Measurements from ENCODE around the gene QPRT. TPM values are rescaled to one million over a fixed set of nuclear protein-coding genes. Genes with fewer than 3 reads are reported as not detected.
A peak's percentile ranks its signal among the peaks of the same experiment; 100 is the strongest.
"Not testable (repeated sequence)": the region's sequence is repeated elsewhere in the genome, so short reads cannot be mapped to it uniquely, and the experiment has no call there.

QPRT gene
- total RNA-seq, 1 donor from 2014 or later, result 20.8 TPM

- H3K27ac ChIP-seq (replicated peaks), result no peak overlapping the region
- intact Hi-C loops (cut with micrococcal nuclease), result no loop called here
- no peaks in the 10 kb centered on the region for H3K9me3 ChIP-seq (replicated peaks)
- H3K27me3 ChIP-seq (ENCODE audit: low read depth), result peaks cover 26% of the 10 kb centered on the region
- TF ChIP-seq CTCF (IDR thresholded peaks at IDR 0.05; ENCODE audit: borderline replicate concordance), result no peak
- H3K36me3 ChIP-seq, result no peaks in the 10 kb centered on the region
- H3K4me3 ChIP-seq, result no peak overlapping the region
- DNase-seq, result no peak
- H3K4me1 ChIP-seq, result peaks cover 12% of the 10 kb centered on the region
Observed at GRCh38 chr16:29665294-29666077, 13.5 kb upstream of the QPRT start.

GRCh38 chr16:29667322-29667610 lies 11.7 kb upstream of the QPRT start:
- H3K4me3 ChIP-seq; DNase-seq; intact Hi-C loops (cut with micrococcal nuclease); H3K36me3 ChIP-seq; H3K9me3 ChIP-seq (replicated peaks); H3K27ac ChIP-seq (replicated peaks): not testable (repeated sequence)
- H3K27me3 ChIP-seq (ENCODE audit: low read depth), result peaks cover 26% of the 10 kb centered on the region
- H3K4me1 ChIP-seq, result peaks cover 12% of the 10 kb centered on the region

- Histone ChIP-seq H3K9me3 (replicated peaks) (no peaks in the 10 kb centered on the region), H3K36me3 (no peaks in the 10 kb centered on the region), H3K27me3 (ENCODE audit: low read depth) (peaks cover 26% of the 10 kb centered on the region), H3K4me1 (peaks cover 12% of the 10 kb centered on the region), H3K4me3 (no peak overlapping the region), H3K27ac (replicated peaks) (no peak overlapping the region)
- DNase-seq, result no peak
- no peak for TF ChIP-seq CTCF (IDR thresholded peaks at IDR 0.05; ENCODE audit: borderline replicate concordance)
- intact Hi-C loops (cut with micrococcal nuclease), result no loop called here
Observed at GRCh38 chr16:29667755-29668154, 11.2 kb upstream of the QPRT start.

GRCh38 chr16:29668267-29668666 lies 10.7 kb upstream of the QPRT start:
- Histone ChIP-seq H3K4me1 (peaks cover 12% of the 10 kb centered on the region), H3K4me3 (no peak overlapping the region), H3K27ac (replicated peaks) (no peak overlapping the region), H3K9me3 (replicated peaks) (no peaks in the 10 kb centered on the region), H3K27me3 (ENCODE audit: low read depth) (peaks cover 22% of the 10 kb centered on the region), H3K36me3 (no peaks in the 10 kb centered on the region)
- intact Hi-C loops (cut with micrococcal nuclease), result no loop called here
- TF ChIP-seq CTCF (IDR thresholded peaks at IDR 0.05; ENCODE audit: borderline replicate concordance), result no peak
- DNase-seq, result no peak

GRCh38 chr16:29673501-29673900 lies 5.5 kb upstream of the QPRT start:
- H3K4me3 ChIP-seq, result no peak overlapping the region
- H3K27me3 ChIP-seq (ENCODE audit: low read depth), result no peaks in the 10 kb centered on the region
- H3K9me3 ChIP-seq (replicated peaks), result no peaks in the 10 kb centered on the region
- intact Hi-C loops (cut with micrococcal nuclease), result no loop called here
- TF ChIP-seq CTCF (IDR thresholded peaks at IDR 0.05; ENCODE audit: borderline replicate concordance), result no peak
- H3K36me3 ChIP-seq, result no peaks in the 10 kb centered on the region
- DNase-seq, result no peak
- H3K27ac ChIP-seq (replicated peaks), result no peak overlapping the region
- H3K4me1 ChIP-seq, result peaks cover 7% of the 10 kb centered on the region

- Histone ChIP-seq H3K27me3 (ENCODE audit: low read depth) (no peaks in the 10 kb centered on the region), H3K4me1 (peaks cover 11% of the 10 kb centered on the region), H3K9me3 (replicated peaks) (no peaks in the 10 kb centered on the region), H3K4me3 (no peak overlapping the region), H3K27ac (replicated peaks) (no peak overlapping the region), H3K36me3 (no peaks in the 10 kb centered on the region)
- intact Hi-C loops (cut with micrococcal nuclease), result no loop called here
- no peak for TF ChIP-seq CTCF (IDR thresholded peaks at IDR 0.05; ENCODE audit: borderline replicate concordance)
- DNase-seq, result peak; percentile 39
Observed at GRCh38 chr16:29674188-29674587, 4.8 kb upstream of the QPRT start.

Measured in left ventricle myocardium inferior (tissue), 1 donor.